WERI-Rb-1 (cell line): ENCODE measurements around the gene MYADML2.

Source experiments
- DNase-seq: peaks from one replicate; pipeline ENCODE4 v3.0.0-alpha.2; 2020
- H3K27ac ChIP-seq: fragments of 250-450 bp; sonication (Bioruptor Pico); 2 replicates; pipeline ENCODE4 v1.5.1; 2020; ENCODE audit warnings: mild to moderate bottlenecking, moderate library complexity
- H3K27me3 ChIP-seq: fragments of 250-450 bp; sonication (Bioruptor Pico); 2 replicates; pipeline ENCODE4 v1.5.1; 2021; ENCODE audit warnings: mild to moderate bottlenecking, low read depth, moderate library complexity; ENCODE audit not compliant: insufficient read depth, severe bottlenecking
- H3K36me3 ChIP-seq: fragments of 250-450 bp; sonication (Bioruptor Pico); 2 replicates; pipeline ENCODE4 v1.5.1; 2020; ENCODE audit warnings: mild to moderate bottlenecking, moderate library complexity
- H3K4me3 ChIP-seq: 2 replicates; pipeline ENCODE4 v1.5.1; 2011; ENCODE audit warnings: low read depth, mild to moderate bottlenecking, control low read depth, low read length
- H3K9me3 ChIP-seq: fragments of 250-450 bp; sonication (Bioruptor Pico); 2 replicates; pipeline ENCODE4 v1.5.1; 2021; ENCODE audit warnings: mild to moderate bottlenecking, moderate library complexity; ENCODE audit not compliant: severe bottlenecking
- TF ChIP-seq, protein P1 (sequence below): IDR thresholded peaks from 2 replicates; pipeline ENCODE4 v1.5.1; 2011; ENCODE audit warnings: low read depth, mild to moderate bottlenecking, control low read depth, inconsistent platforms, low read length

The MYADML2 gene

DNA sequence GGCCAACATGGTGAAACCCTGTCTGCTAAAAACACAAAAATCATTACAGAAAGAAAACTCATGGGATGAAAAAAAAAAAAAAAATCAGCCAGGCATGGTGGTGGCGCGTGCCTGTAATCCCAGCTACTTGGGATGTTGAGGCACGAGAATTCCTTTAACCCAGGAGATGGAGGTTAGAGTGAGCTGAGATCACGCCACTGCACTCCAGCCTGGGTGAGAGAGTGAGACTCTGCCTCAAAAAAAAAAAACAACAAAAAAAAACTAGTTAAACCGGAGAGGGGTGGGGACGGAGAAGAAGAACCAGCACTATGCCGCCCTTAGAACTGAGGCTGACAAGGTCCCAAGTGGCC, 21.3 kb upstream of the MYADML2 start:
- TF ChIP-seq, protein P1, sequence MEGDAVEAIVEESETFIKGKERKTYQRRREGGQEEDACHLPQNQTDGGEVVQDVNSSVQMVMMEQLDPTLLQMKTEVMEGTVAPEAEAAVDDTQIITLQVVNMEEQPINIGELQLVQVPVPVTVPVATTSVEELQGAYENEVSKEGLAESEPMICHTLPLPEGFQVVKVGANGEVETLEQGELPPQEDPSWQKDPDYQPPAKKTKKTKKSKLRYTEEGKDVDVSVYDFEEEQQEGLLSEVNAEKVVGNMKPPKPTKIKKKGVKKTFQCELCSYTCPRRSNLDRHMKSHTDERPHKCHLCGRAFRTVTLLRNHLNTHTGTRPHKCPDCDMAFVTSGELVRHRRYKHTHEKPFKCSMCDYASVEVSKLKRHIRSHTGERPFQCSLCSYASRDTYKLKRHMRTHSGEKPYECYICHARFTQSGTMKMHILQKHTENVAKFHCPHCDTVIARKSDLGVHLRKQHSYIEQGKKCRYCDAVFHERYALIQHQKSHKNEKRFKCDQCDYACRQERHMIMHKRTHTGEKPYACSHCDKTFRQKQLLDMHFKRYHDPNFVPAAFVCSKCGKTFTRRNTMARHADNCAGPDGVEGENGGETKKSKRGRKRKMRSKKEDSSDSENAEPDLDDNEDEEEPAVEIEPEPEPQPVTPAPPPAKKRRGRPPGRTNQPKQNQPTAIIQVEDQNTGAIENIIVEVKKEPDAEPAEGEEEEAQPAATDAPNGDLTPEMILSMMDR, result no peak
- H3K36me3 ChIP-seq, result no peaks in the 10 kb centered on the region; the same call in 1 of the 2 replicates
- peak overlapping the region; percentile 35 for H3K27ac ChIP-seq
- H3K4me3 ChIP-seq, result peak overlapping the region; percentile 13
- peaks cover under 1% of the 10 kb centered on the region for H3K9me3 ChIP-seq
- no peaks in the 10 kb centered on the region for H3K27me3 ChIP-seq
- no peak for DNase-seq

DNA sequence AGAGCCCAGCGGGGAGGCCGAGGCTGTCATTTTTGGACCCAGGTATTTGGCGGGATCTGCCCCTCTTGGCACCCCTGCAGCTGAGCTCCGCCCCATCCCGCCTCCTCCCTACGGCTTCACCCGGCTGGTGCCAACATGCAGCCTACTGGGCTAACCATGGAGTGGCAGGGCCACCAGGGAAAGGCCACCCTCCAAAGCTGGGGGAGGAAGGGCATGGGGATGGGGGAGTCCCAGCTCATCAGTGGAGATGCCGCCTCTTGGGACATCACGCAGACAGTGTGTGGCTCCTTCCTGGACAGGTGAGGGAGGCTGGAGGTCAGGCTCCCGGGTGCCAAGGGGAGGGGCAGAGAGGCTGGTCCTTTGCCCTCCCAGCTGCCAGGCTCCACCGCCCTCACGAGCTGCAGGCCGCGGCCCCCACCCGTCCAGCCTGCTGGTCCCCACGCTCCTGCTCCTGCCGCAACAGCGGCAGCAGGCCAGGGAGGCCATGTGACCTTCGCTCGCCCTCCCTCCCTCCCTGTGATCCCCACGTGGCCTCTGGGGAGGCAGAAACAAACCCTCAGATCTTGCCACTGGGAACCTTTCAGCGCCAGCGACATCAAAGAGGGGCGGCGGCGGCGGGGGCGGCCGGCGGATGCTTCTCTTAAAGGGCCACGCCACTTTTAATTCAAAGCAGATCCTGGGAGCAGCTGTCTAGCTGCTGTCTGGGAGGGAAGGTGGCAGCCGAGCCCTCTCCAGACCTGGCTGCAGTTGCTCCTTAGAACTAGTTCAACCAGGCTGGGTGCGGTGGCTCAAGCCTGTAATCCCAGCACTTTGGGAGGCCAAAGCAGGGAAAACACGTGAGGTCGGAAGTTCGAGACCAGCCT, 20.7 kb upstream of the MYADML2 start:
- Histone ChIP-seq H3K9me3 (no peaks in the 10 kb centered on the region), H3K4me3 (peak overlapping the region; percentile 13), H3K27ac (peak overlapping the region; percentile 35), H3K36me3 (no peaks in the 10 kb centered on the region; the same call in 1 of the 2 replicates), H3K27me3 (no peaks in the 10 kb centered on the region)
- TF ChIP-seq, protein P1, result no peak
- DNase-seq, result peak; percentile 97

DNA sequence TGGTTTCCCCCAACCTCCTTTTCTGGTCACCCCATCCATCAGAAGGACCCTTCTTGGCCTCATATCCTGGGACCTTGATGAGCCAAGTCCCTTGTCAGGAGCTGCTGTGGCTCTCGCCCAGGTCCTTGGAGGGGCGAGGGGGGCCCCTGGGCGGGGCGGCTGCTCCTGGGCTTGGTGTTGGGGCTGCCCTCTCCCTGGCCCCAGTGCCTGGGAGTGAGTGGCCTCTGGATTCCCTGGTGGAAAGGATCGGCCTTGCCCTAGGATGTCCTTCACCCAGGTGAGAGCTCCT, 20.2 kb upstream of the MYADML2 start:
- TF ChIP-seq, protein P1, result no peak
- H3K27ac ChIP-seq, result peak overlapping the region; percentile 35
- no peaks in the 10 kb centered on the region for H3K9me3 ChIP-seq
- no peak overlapping the region for H3K4me3 ChIP-seq
- H3K27me3 ChIP-seq, result no peaks in the 10 kb centered on the region
- no peak for DNase-seq
- no peaks in the 10 kb centered on the region; the same call in 1 of the 2 replicates for H3K36me3 ChIP-seq

DNA sequence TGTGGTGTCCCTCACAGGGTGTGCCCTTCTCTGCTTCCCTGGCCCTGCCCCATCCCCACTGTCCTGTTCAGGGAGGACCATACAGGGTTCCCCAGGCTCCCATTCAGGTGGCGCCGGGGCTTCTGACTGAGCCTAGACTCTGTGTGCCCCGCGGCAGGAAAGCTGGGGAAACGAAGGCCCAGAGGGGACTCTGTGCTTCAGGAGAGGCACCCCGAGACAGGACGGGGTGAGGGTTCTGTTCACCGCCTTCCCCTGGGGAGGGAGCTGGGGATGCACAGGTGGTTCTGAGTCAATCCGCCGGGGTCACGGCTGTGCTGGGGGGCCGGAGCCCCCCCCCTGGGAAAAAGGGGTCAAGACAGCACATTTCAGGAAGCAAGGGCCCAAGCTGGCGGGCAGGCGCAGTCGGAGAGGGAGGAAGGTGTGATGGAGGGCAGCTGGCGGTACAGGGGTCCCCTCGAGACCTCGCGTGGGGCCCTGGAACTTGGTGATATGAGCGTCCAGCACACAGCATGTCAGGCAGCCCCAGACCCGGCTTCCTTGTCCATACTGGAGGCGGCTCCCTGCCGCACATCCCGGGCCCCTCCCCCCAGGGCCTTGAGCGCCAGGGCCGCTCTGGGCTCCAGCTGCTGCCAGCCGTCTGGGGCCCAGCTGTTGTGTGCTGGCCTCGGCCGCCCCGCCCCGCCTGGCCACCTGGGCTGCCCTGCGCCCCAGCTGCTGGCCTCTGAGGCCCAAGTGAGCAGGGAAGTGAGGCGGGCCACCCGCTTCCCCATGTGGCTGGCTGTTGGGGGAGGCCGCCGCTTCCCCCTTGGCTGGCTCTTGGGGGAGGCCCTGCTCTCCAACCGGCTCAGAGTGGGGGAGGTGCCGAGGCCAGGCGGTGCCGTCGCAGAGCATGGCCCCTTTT, 19.6 kb upstream of the MYADML2 start:
- H3K9me3 ChIP-seq, result no peaks in the 10 kb centered on the region
- no peak overlapping the region for H3K4me3 ChIP-seq
- H3K27me3 ChIP-seq, result no peaks in the 10 kb centered on the region
- no peaks in the 10 kb centered on the region; the same call in 1 of the 2 replicates for H3K36me3 ChIP-seq
- peak overlapping the region; percentile 35 for H3K27ac ChIP-seq
- DNase-seq, result peak; percentile 69
- TF ChIP-seq, protein P1, result no peak

DNA sequence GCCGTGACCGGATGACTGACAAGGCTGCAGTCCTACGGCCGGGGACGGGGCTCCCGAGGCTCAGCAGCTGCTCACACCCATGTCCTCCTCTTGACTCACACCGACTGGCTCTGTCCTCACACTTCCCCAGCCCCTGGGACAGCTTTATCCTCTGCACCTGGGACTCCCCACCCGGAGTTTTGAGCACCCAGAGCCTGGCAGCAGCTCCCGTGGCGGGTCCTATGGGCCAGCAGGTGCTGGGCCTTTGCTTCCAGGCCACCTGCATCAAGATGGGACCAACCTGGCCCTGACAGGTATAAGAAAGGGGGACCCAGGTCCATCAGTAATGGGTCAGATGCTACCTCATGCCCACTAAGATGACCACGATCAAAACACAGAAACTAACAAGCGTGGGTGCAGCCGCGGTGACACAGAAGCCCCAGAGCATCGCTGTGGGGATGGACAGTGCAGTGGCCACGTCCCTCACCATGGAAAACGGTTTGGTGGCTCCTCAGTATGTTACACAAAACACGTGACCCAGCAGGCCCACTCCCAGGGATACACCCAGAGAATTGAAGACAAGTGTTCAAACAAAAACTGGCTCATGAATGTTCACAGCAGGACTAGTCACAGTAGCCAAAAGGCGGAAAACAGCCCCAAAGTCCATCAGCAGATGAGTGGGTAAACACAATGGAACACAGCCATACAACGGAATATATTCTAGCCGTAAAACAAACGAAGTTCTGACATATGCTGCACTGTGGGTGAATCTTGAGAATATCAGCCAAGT, 17.2 kb upstream of the MYADML2 start:
- no peak overlapping the region for H3K27ac ChIP-seq

More for the DNA sequence above, 17.2 kb upstream of the MYADML2 start:
- no peak for DNase-seq
- Histone ChIP-seq H3K36me3 (no peaks in the 10 kb centered on the region; the same call in 1 of the 2 replicates), H3K4me3 (no peak overlapping the region), H3K27me3 (peaks cover 7% of the 10 kb centered on the region), H3K9me3 (no peaks in the 10 kb centered on the region)
- TF ChIP-seq, protein P1, result no peak
